ENCODE data around the gene AP3D1.

DNA sequence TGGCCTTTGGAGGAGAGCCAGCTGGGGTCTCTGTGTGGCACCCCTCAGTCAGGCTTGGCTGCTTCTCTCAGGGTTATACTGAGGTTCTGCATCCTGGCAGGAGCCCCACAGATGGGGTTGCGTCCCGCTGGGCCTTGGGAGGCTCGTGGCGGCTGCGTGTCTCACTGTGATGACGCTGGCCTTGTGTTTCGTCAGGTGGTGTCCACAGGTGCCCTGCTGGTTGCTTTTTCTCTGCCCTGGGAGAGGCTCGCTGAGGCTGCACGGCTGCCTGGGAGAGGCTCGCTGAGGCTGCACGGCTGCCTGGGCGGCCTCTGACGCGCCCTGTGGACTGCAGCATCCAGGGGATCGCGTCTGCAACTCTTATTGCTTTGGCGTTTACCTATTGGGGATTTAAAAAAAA lies 27.7 kb upstream of the AP3D1 start:
- TF ChIP-seq GATA2 (IDR thresholded peaks at IDR 0.05; ENCODE audit: low read depth, low read length) (no peak), GATA3 (IDR thresholded peaks at IDR 0.05; ENCODE audit: low read depth, low read length) (no peak)

Data from SH-SY5Y (cell line).